Measurements from ENCODE around the gene DOCK11.

DNA sequence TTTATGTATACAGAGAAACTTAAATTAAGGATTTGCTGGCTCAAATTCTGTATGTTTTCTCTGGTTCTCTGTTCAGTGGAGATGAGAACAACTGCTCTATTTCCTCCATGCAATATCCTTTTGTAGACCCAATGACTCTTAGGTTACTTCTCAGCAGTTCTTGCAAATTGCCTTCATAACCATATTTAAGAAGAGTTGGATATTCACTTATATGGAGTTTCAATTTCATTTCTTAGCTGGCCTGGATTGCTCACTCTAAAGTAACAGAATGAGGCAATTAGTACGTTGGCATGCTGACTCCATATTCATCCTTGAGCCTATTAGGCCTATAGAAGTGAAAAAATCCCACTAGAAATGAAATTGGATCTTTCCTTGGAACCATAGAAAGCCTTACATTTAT lies 93.6 kb downstream of the DOCK11 start:
- no peak for TF ChIP-seq EZH2 (IDR thresholded peaks at IDR 0.05; ENCODE audit: insufficient read depth, poor library complexity, severe bottlenecking)
- no peak for TF ChIP-seq EZH2phosphoT487 (IDR thresholded peaks at IDR 0.05; ENCODE audit: insufficient read depth, low read depth)
